ENCODE results near the gene MRM2.

The MRM2 gene

GRCh38 chr7:2243458-2243857 lies 1.5 kb upstream of the MRM2 start:
- in situ Hi-C loops (cut with HindIII; ENCODE audit: low sequenced_read_pairs): no loop called here
- DNase-seq (ENCODE audit: low read depth, low spot score): no peak
- TF ChIP-seq CTCF (IDR thresholded peaks at IDR 0.05; ENCODE audit: low read depth, low read length): no peak
- H3K4me3 ChIP-seq (ENCODE audit: low read depth, low read length): no peak overlapping the region

GRCh38 chr7:2242541-2243429 lies 780 bp upstream of the MRM2 start:
- peak; percentile 1 for TF ChIP-seq CTCF (IDR thresholded peaks at IDR 0.05; ENCODE audit: low read depth, low read length)
- no peak for DNase-seq (ENCODE audit: low read depth, low spot score)
- in situ Hi-C loops (cut with HindIII; ENCODE audit: low sequenced_read_pairs): no loop called here
- H3K4me3 ChIP-seq (ENCODE audit: low read depth, low read length): peak overlapping the region; percentile 83

- no peak for TF ChIP-seq CTCF (IDR thresholded peaks at IDR 0.05; ENCODE audit: low read depth, low read length)
- in situ Hi-C loops (cut with HindIII; ENCODE audit: low sequenced_read_pairs): no loop called here
Measured at GRCh38 chr7:2239242-2239641, 2.8 kb downstream of the MRM2 start.

GRCh38 chr7:2237109-2237602 lies 4.8 kb downstream of the MRM2 start:
- TF ChIP-seq CTCF (IDR thresholded peaks at IDR 0.05; ENCODE audit: low read depth, low read length): no peak
- in situ Hi-C loops (cut with HindIII; ENCODE audit: low sequenced_read_pairs): no loop called here
- H3K4me3 ChIP-seq (ENCODE audit: low read depth, low read length): no peak overlapping the region
- DNase-seq (ENCODE audit: low read depth, low spot score): no peak

More at GRCh38 chr7:2239242-2239641, 2.8 kb downstream of the MRM2 start:
- no peak overlapping the region for H3K4me3 ChIP-seq (ENCODE audit: low read depth, low read length)
- no peak for DNase-seq (ENCODE audit: low read depth, low spot score)

GRCh38 chr7:2233926-2234325 lies 8.1 kb downstream of the MRM2 start:
- DNase-seq (ENCODE audit: low read depth, low spot score): peak; percentile 64
- TF ChIP-seq CTCF (IDR thresholded peaks at IDR 0.05; ENCODE audit: low read depth, low read length): no peak
- no peak overlapping the region for H3K4me3 ChIP-seq (ENCODE audit: low read depth, low read length)
- in situ Hi-C loops (cut with HindIII; ENCODE audit: low sequenced_read_pairs): no loop called here

- TF ChIP-seq CTCF (IDR thresholded peaks at IDR 0.05; ENCODE audit: low read depth, low read length): no peak
- in situ Hi-C loops (cut with HindIII; ENCODE audit: low sequenced_read_pairs): no loop called here
- DNase-seq (ENCODE audit: low read depth, low spot score): peak; percentile 92
- H3K4me3 ChIP-seq (ENCODE audit: low read depth, low read length): peak within 1 kb of the TSS; percentile 78
Measured at GRCh38 chr7:2232766-2233520, 9.1 kb downstream of the MRM2 start, which contains the start of gene MAD1L1. Gene MAD1L1 (minus strand): TSS chr7:2232945. CDS start chr7:2230133, 2,812 bp downstream.
